Panc1 (cell line): Measurements from ENCODE around the gene HTATSF1. TPM values are rescaled to one million over a fixed set of nuclear protein-coding genes. Genes with fewer than 3 reads are reported as not detected.

ENCODE experiments used
- ATAC-seq: fragments of 200-7000 bp; cut with Tn5 transposase; 2 replicates; pipeline ENCODE4 v1.9.1; 2020; ENCODE audit warnings: mild to moderate bottlenecking, moderate library complexity
- BruUV-seq: library from RNA; stranded (reverse); fragments of 400-500 nt; replicated peaks from 2 replicates; lab custom pipeline; 2021; lab: Mats Ljungman, UMichigan
- CTCF ChIA-PET: fragments of 300-600 bp; sonication (Branson Sonifier 250); formaldehyde crosslinking; loops from one replicate; lab custom pipeline; 2022; ENCODE audit warnings: antibody characterized with exemption; lab: Charles Lee
- POLR2A ChIA-PET: fragments of 300-600 bp; sonication (Branson Sonifier 250); formaldehyde crosslinking; loops from one replicate; lab custom pipeline; 2022; ENCODE audit warnings: antibody characterized with exemption; lab: Charles Lee
- DNase-seq: peaks from one replicate; pipeline ENCODE4 v3.0.0-alpha.2; 2010; ENCODE audit warnings: low read depth, low spot score
- H3K27ac ChIP-seq: 2 replicates; pipeline ENCODE4 v1.5.1; 2011; ENCODE audit warnings: mild to moderate bottlenecking, low read length, inconsistent platforms
- H3K27me3 ChIP-seq: fragments of 200-500 bp; sonication (Bioruptor generic); 2 replicates; pipeline ENCODE4 v1.6.0; 2014; ENCODE audit warnings: low read length, inconsistent platforms; ENCODE audit not compliant: control insufficient read depth, insufficient read depth
- H3K36me3 ChIP-seq: fragments of 200-500 bp; sonication (Bioruptor generic); 2 replicates; pipeline ENCODE4 v1.5.1; 2014; ENCODE audit warnings: inconsistent platforms, mild to moderate bottlenecking, low read length, moderate library complexity; ENCODE audit not compliant: control insufficient read depth, insufficient read depth
- H3K4me1 ChIP-seq: 2 replicates; pipeline ENCODE4 v1.5.1; 2011; ENCODE audit warnings: inconsistent platforms, mild to moderate bottlenecking, low read length, moderate library complexity; ENCODE audit not compliant: control insufficient read depth, insufficient read depth
- H3K4me3 ChIP-seq, 2 experiments: 2 replicates each; pipeline ENCODE4 v1.5.1; 2011 to 2012; ENCODE audit warnings: low read depth in 2 of 2, low read length in 2 of 2, mild to moderate bottlenecking in 2 of 2, inconsistent platforms in 1 of 2, moderate library complexity in 1 of 2
- H3K9me3 ChIP-seq: fragments of 200-500 bp; sonication (Bioruptor generic); 2 replicates; pipeline ENCODE4 v1.5.1; 2014; ENCODE audit warnings: low read depth, mild to moderate bottlenecking, inconsistent platforms, low read length, moderate library complexity; ENCODE audit not compliant: control insufficient read depth, insufficient read depth
- POLR2AphosphoS5 ChIP-seq: IDR thresholded peaks from 2 replicates; pipeline ENCODE4 v1.6.1; 2012; ENCODE audit warnings: mild to moderate bottlenecking, low read depth, low read length, moderate library complexity
- SIN3A ChIP-seq: IDR thresholded peaks from 2 replicates; pipeline ENCODE4 v1.6.1; 2012; ENCODE audit warnings: low read depth, mild to moderate bottlenecking, low read length, moderate library complexity, borderline replicate concordance; ENCODE audit not compliant: insufficient read depth
- TCF7L2 ChIP-seq: IDR thresholded peaks from 2 replicates; pipeline ENCODE4 v1.6.1; 2011; ENCODE audit warnings: mild to moderate bottlenecking, low read depth, low read length, inconsistent platforms
- in situ Hi-C: cut with HindIII; loops from 2 replicates; pipeline ENCODE4 v1.10.0; 2016; ENCODE audit warnings: low sequenced_read_pairs, low pct_unique_long_range_greater_than_20kb
- intact Hi-C: fragments of 100-400 bp; cut with micrococcal nuclease; formaldehyde crosslinking; loops from one replicate; pipeline ENCODE4 v1.10.0; 2022; ENCODE audit not compliant: unreplicated experiment
- total RNA-seq: library from RNA; stranded (reverse); gene quantifications from one replicate; pipeline ENCODE4 v1.2.1, GENCODE V29; 2021; ENCODE audit not compliant: unreplicated experiment
- TF ChIP-seq, protein P1 (sequence below), 2 experiments: IDR thresholded peaks; 2 replicates each; pipeline ENCODE4 v1.6.1; 2011 to 2012; ENCODE audit warnings: low read depth in 2 of 2, control low read depth in 1 of 2, low read length in 1 of 2, mild to moderate bottlenecking in 1 of 2, moderate library complexity in 1 of 2; ENCODE audit not compliant: insufficient read depth in 1 of 2
- TF ChIP-seq, protein P2 (sequence below): fragments of 450-650 bp; IDR thresholded peaks from 2 replicates; pipeline ENCODE4 v1.5.1; 2017; ENCODE audit warnings: mild to moderate bottlenecking

Gene HTATSF1
- total RNA-seq, 1 experiment from 2014 or later = 76.0 TPM

DNA sequence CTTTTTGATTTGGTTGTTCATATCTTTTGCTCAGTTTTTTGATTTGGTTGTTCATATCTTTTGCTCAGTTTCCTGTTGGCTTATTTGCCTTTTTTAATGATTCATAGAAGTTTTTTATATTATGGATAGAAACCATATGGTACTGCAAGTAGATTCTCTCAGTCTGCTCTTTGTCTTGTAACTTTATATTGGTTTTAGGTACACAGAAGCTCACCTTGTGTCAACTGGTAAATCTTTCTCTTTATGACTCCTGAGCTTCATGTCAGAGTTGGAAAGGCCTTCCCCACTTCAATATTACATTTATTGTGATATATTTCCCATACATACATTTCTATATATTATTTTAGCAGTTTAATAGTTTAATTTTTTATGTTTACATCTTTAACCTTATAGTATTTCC, 26.4 kb downstream of the HTATSF1 start:
- H3K9me3 ChIP-seq = no peaks in the 10 kb centered on the region
- TF ChIP-seq SIN3A (no peak), POLR2AphosphoS5 (no peak), TCF7L2 (no peak)
- TF ChIP-seq, protein P1, sequence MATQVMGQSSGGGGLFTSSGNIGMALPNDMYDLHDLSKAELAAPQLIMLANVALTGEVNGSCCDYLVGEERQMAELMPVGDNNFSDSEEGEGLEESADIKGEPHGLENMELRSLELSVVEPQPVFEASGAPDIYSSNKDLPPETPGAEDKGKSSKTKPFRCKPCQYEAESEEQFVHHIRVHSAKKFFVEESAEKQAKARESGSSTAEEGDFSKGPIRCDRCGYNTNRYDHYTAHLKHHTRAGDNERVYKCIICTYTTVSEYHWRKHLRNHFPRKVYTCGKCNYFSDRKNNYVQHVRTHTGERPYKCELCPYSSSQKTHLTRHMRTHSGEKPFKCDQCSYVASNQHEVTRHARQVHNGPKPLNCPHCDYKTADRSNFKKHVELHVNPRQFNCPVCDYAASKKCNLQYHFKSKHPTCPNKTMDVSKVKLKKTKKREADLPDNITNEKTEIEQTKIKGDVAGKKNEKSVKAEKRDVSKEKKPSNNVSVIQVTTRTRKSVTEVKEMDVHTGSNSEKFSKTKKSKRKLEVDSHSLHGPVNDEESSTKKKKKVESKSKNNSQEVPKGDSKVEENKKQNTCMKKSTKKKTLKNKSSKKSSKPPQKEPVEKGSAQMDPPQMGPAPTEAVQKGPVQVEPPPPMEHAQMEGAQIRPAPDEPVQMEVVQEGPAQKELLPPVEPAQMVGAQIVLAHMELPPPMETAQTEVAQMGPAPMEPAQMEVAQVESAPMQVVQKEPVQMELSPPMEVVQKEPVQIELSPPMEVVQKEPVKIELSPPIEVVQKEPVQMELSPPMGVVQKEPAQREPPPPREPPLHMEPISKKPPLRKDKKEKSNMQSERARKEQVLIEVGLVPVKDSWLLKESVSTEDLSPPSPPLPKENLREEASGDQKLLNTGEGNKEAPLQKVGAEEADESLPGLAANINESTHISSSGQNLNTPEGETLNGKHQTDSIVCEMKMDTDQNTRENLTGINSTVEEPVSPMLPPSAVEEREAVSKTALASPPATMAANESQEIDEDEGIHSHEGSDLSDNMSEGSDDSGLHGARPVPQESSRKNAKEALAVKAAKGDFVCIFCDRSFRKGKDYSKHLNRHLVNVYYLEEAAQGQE (IDR thresholded peaks at IDR 0.05; ENCODE audit: insufficient read depth in 1 of 2, low read depth in 2 of 2, low read length in 1 of 2) = no peak
- TF ChIP-seq, protein P2, sequence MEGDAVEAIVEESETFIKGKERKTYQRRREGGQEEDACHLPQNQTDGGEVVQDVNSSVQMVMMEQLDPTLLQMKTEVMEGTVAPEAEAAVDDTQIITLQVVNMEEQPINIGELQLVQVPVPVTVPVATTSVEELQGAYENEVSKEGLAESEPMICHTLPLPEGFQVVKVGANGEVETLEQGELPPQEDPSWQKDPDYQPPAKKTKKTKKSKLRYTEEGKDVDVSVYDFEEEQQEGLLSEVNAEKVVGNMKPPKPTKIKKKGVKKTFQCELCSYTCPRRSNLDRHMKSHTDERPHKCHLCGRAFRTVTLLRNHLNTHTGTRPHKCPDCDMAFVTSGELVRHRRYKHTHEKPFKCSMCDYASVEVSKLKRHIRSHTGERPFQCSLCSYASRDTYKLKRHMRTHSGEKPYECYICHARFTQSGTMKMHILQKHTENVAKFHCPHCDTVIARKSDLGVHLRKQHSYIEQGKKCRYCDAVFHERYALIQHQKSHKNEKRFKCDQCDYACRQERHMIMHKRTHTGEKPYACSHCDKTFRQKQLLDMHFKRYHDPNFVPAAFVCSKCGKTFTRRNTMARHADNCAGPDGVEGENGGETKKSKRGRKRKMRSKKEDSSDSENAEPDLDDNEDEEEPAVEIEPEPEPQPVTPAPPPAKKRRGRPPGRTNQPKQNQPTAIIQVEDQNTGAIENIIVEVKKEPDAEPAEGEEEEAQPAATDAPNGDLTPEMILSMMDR = no peak
- H3K36me3 ChIP-seq = no peaks in the 10 kb centered on the region
- POLR2A ChIA-PET = no interaction called here
- CTCF ChIA-PET = interaction anchor here (0.6 kb wide), 1 partner anchor 385 kb away, joined by 5 read pairs; no protein-coding TSS in a partner anchor
- DNase-seq = no peak
- BruUV-seq = no TSS peak
- intact Hi-C loops (loop anchor here (10.0 kb wide), 1 partner anchor 171 kb away; no protein-coding TSS in a partner anchor), in situ Hi-C loops (no loop called here)
- no peak overlapping the region for H3K4me3 ChIP-seq
- H3K27ac ChIP-seq = no peak overlapping the region
- no peaks in the 10 kb centered on the region for H3K27me3 ChIP-seq
- no peak for ATAC-seq
- H3K4me1 ChIP-seq = peaks cover 10% of the 10 kb centered on the region

DNA sequence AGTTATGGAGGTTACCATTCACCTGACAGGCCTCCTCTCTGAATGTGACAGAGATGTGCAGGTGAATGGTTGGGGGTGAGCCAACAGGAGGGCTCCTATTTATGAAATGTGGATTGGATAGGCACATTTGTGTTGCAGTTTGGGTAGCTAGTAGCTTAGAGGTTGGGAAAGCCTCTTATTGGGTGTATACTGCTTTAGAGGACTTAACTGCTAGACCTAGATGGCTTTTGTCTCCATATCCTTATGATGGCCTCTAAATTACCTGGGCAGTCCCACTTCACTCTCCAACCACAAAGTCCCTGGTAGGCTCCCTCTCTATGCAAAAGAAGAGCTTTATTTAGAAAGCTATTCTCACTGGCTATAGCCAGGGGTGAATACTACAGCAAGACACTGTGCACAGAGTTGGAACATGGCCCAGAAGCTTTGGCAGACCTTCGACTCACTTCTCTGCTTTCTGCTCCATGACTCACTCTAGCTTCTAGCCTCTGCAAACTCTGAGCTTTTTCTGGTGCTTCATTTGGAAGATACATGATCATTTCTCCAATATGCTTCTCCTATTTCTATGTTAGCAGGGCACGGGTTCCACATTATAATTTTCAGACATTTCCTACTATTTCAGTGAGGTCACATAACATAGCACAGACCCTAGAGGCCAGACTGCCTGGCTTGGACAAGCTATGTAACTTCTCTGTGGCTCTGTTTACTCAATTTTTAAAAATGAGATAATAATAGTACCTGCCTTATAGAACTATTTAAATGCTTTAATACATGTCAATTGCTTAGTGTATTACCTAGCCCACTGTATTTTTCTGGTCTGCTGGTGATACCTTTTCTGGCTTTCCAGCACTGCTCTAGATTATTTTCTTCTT, 28.6 kb downstream of the HTATSF1 start:
- intact Hi-C loops = loop anchor here (10.0 kb wide), 1 partner anchor 169 kb away; no protein-coding TSS in a partner anchor
- DNase-seq (peak; percentile 22), ATAC-seq (peak; percentile 95)
- Histone ChIP-seq H3K27ac (0 out of 2 replicates have a peak overlapping the region, but pooled peaks have one; percentile 23), H3K4me3 (no peak overlapping the region), H3K9me3 (no peaks in the 10 kb centered on the region), H3K4me1 (peaks cover 10% of the 10 kb centered on the region), H3K27me3 (no peaks in the 10 kb centered on the region), H3K36me3 (no peaks in the 10 kb centered on the region)
- POLR2A ChIA-PET = interaction anchor here (0.6 kb wide), 1 partner anchor 191 kb away, joined by 4 read pairs; no protein-coding TSS in a partner anchor
- in situ Hi-C loops = no loop called here
- no TSS peak for BruUV-seq
- TF ChIP-seq, protein P2 = no peak
- TF ChIP-seq, protein P1 (IDR thresholded peaks at IDR 0.05; ENCODE audit: insufficient read depth in 1 of 2, low read depth in 2 of 2, low read length in 1 of 2) = no peak
- no peak for TF ChIP-seq POLR2AphosphoS5
- no peak for TF ChIP-seq SIN3A
- TF ChIP-seq TCF7L2 = no peak
- CTCF ChIA-PET = no interaction called here
